ENCODE measurements around the gene STYXL2.

Gene STYXL2

GRCh38 chr1:167111868-167112709, 18.2 kb downstream of the STYXL2 start:
- H3K4me1 ChIP-seq (ENCODE audit: insufficient read depth, low read length), result no peaks in the 10 kb centered on the region
- no peak overlapping the region for H3K27ac ChIP-seq (ENCODE audit: low read depth, low read length)
- no peaks in the 10 kb centered on the region for H3K27me3 ChIP-seq (ENCODE audit: control insufficient read depth in 1 of 2, insufficient read depth in 2 of 2, low read length in 2 of 2)
- no peaks in the 10 kb centered on the region for H3K36me3 ChIP-seq (ENCODE audit: insufficient read depth, low read length)
- no peaks in the 10 kb centered on the region for H3K9me3 ChIP-seq (ENCODE audit: low read length)
- no peak overlapping the region for H3K4me3 ChIP-seq (ENCODE audit: low read depth in 1 of 2, low read length in 2 of 2)
- no peak overlapping the region for H3K9ac ChIP-seq (ENCODE audit: low read length)

DNA sequence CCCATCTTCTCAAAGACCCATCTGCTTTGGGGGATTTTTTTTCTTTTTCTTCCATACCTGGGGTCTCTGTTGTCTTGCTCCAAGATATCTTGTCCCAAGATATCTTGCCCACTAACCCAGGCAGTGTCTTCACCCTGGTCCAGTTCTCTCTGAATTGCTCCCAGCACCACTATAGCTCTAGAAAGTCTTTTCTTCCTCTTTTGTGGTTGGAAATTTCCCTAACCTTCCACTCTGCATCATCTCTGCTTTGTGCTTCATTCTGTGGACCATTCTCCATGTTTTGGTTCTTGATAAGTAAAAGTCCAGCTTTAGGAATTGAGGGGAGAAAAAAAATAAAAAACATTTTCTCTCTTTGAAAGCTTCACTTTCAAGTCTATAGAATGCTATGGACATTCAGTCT, 20.9 kb downstream of the STYXL2 start:
- peaks cover 0 to 6% of the 10 kb centered on the region in 2 donors for H3K27me3 ChIP-seq (ENCODE audit: control insufficient read depth in 1 of 2, insufficient read depth in 2 of 2, low read length in 2 of 2)
- no peaks in the 10 kb centered on the region for H3K9me3 ChIP-seq (ENCODE audit: low read length)
- H3K4me3 ChIP-seq (ENCODE audit: low read depth in 1 of 2, low read length in 2 of 2), result no peak overlapping the region
- no peaks in the 10 kb centered on the region for H3K4me1 ChIP-seq (ENCODE audit: insufficient read depth, low read length)
- no peak overlapping the region for H3K27ac ChIP-seq (ENCODE audit: low read depth, low read length)
- H3K9ac ChIP-seq (ENCODE audit: low read length), result no peak overlapping the region
- H3K36me3 ChIP-seq (ENCODE audit: insufficient read depth, low read length), result no peaks in the 10 kb centered on the region

DNA sequence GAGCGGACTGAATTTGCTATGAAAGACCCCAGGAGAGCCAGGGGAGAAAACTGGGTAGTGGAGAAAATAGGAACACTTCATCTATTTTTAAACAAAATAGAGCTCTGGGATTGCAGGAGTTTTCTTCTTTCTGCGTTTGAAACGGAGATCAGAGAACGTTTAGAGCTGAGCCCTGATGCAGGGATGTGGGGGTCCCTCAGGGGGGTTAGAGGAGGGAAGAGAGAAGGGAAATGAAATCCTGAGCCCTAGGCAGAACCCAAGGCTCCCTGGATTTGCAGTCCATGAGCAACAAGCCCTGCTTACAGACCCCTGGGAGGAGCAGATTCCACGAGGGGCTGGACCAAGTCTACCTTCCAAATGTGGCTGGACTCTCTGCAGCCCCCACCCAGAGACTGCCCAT, 21.8 kb downstream of the STYXL2 start:
- H3K9me3 ChIP-seq (ENCODE audit: low read length), result no peaks in the 10 kb centered on the region
- H3K27ac ChIP-seq (ENCODE audit: low read depth, low read length), result no peak overlapping the region
- H3K36me3 ChIP-seq (ENCODE audit: insufficient read depth, low read length), result no peaks in the 10 kb centered on the region
- no peak overlapping the region for H3K4me3 ChIP-seq (ENCODE audit: low read depth in 1 of 2, low read length in 2 of 2)
- peaks cover 0 to 6% of the 10 kb centered on the region in 2 donors for H3K27me3 ChIP-seq (ENCODE audit: control insufficient read depth in 1 of 2, insufficient read depth in 2 of 2, low read length in 2 of 2)
- no peaks in the 10 kb centered on the region for H3K4me1 ChIP-seq (ENCODE audit: insufficient read depth, low read length)
- H3K9ac ChIP-seq (ENCODE audit: low read length), result no peak overlapping the region

DNA sequence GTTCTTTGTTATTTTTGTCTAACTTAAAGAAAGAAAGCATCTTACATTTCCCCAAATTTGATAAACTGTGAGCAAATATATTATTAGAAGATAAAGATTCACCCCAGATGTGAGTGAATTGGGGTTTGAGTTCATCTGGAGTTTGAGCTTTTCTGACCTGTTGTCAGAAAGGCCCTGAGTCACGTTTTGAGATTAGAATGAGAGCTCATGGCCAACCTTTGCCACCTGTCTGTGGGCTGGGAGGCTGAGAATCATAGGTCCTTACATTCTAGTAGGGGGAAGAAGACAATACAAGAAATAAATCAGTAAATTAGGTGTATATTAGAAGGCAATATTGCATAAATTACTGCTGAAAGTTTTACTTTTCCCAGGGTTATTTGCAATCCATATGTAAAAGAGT, 22.3 kb downstream of the STYXL2 start:
- H3K27me3 ChIP-seq (ENCODE audit: control insufficient read depth in 1 of 2, insufficient read depth in 2 of 2, low read length in 2 of 2), result peaks cover 0 to 6% of the 10 kb centered on the region in 2 donors
- no peak overlapping the region for H3K27ac ChIP-seq (ENCODE audit: low read depth, low read length)
- no peaks in the 10 kb centered on the region for H3K9me3 ChIP-seq (ENCODE audit: low read length)
- H3K4me3 ChIP-seq (ENCODE audit: low read depth in 1 of 2, low read length in 2 of 2), result no peak overlapping the region
- H3K36me3 ChIP-seq (ENCODE audit: insufficient read depth, low read length), result no peaks in the 10 kb centered on the region
- no peak overlapping the region for H3K9ac ChIP-seq (ENCODE audit: low read length)
- no peaks in the 10 kb centered on the region for H3K4me1 ChIP-seq (ENCODE audit: insufficient read depth, low read length)

GRCh38 chr1:167117225-167117624, 23.4 kb downstream of the STYXL2 start:
- Histone ChIP-seq H3K4me1 (ENCODE audit: insufficient read depth, low read length) (no peaks in the 10 kb centered on the region), H3K9ac (ENCODE audit: low read length) (no peak overlapping the region), H3K27me3 (ENCODE audit: control insufficient read depth in 1 of 2, insufficient read depth in 2 of 2, low read length in 2 of 2) (peaks cover 0 to 6% of the 10 kb centered on the region in 2 donors), H3K4me3 (ENCODE audit: low read depth in 1 of 2, low read length in 2 of 2) (no peak overlapping the region), H3K9me3 (ENCODE audit: low read length) (no peaks in the 10 kb centered on the region), H3K27ac (ENCODE audit: low read depth, low read length) (no peak overlapping the region), H3K36me3 (ENCODE audit: insufficient read depth, low read length) (no peaks in the 10 kb centered on the region)

DNA sequence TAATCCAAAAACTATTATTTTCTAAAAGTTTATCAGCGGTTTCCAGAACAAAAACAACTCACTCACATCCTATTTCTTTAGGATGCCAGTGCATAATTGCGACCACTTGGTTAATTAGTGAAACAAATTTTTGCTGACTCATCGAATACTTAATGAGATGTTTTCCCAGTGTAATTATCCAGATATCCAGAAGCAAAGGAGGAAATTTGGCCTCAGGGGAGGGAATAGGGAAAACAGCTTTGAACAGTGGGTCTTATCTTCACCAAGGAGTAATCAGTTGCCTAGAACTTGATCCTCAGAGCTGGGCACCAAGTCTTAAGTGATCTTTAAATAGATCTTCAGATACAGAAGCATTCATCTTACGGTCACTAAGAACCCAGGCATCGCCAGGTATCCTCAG, 24.3 kb downstream of the STYXL2 start:
- Histone ChIP-seq H3K9ac (ENCODE audit: low read length) (no peak overlapping the region), H3K27me3 (ENCODE audit: control insufficient read depth in 1 of 2, insufficient read depth in 2 of 2, low read length in 2 of 2) (peaks cover 0 to 6% of the 10 kb centered on the region in 2 donors), H3K27ac (ENCODE audit: low read depth, low read length) (no peak overlapping the region), H3K4me3 (ENCODE audit: low read depth in 1 of 2, low read length in 2 of 2) (no peak overlapping the region), H3K9me3 (ENCODE audit: low read length) (no peaks in the 10 kb centered on the region), H3K36me3 (ENCODE audit: insufficient read depth, low read length) (no peaks in the 10 kb centered on the region), H3K4me1 (ENCODE audit: insufficient read depth, low read length) (no peaks in the 10 kb centered on the region)

- H3K9me3 ChIP-seq (ENCODE audit: low read length), result no peaks in the 10 kb centered on the region
- no peaks in the 10 kb centered on the region for H3K36me3 ChIP-seq (ENCODE audit: insufficient read depth, low read length)
- no peak overlapping the region for H3K27ac ChIP-seq (ENCODE audit: low read depth, low read length)
- no peak overlapping the region for H3K4me3 ChIP-seq (ENCODE audit: low read depth in 1 of 2, low read length in 2 of 2)
- H3K9ac ChIP-seq (ENCODE audit: low read length), result no peak overlapping the region
- no peaks in the 10 kb centered on the region for H3K4me1 ChIP-seq (ENCODE audit: insufficient read depth, low read length)
- peaks cover 0 to 6% of the 10 kb centered on the region in 2 donors for H3K27me3 ChIP-seq (ENCODE audit: control insufficient read depth in 1 of 2, insufficient read depth in 2 of 2, low read length in 2 of 2)
These were observed 25.8 kb downstream of the STYXL2 start for GRCh38 chr1:167119696-167120095.

DNA sequence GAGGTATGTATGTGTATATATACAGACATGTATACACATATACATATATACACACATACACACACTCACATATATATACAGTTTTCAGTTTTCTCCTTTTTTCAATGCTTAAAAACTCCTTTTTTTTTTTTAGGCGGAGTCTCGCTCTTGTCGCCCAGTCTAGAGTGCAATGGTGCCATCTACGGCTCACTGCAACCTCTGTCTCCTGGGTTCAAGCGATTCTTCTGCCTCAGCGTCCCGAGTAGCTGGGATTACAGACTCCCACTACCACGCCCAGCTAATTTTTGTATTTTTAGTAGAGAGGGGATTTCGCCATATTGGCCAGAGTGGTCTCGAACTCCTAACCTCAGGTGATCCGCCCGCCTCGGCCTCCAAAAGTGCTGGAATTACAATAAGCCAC, 27.0 kb downstream of the STYXL2 start:
- peak overlapping the region; percentile 24 to 44 for H3K4me3 ChIP-seq (ENCODE audit: low read depth in 1 of 2, low read length in 2 of 2)
- no peaks in the 10 kb centered on the region for H3K9me3 ChIP-seq (ENCODE audit: low read length)
- no peaks in the 10 kb centered on the region for H3K36me3 ChIP-seq (ENCODE audit: insufficient read depth, low read length)
- no peak overlapping the region for H3K27ac ChIP-seq (ENCODE audit: low read depth, low read length)
- H3K9ac ChIP-seq (ENCODE audit: low read length), result no peak overlapping the region
- peaks cover 0 to 6% of the 10 kb centered on the region in 2 donors for H3K27me3 ChIP-seq (ENCODE audit: control insufficient read depth in 1 of 2, insufficient read depth in 2 of 2, low read length in 2 of 2)
- no peaks in the 10 kb centered on the region for H3K4me1 ChIP-seq (ENCODE audit: insufficient read depth, low read length)

- Histone ChIP-seq H3K36me3 (ENCODE audit: insufficient read depth, low read length) (no peaks in the 10 kb centered on the region), H3K27ac (ENCODE audit: low read depth, low read length) (peak overlapping the region; percentile 7), H3K9ac (ENCODE audit: low read length) (no peak overlapping the region), H3K4me3 (ENCODE audit: low read depth in 1 of 2, low read length in 2 of 2) (peak overlapping the region; percentile 24 to 44), H3K27me3 (ENCODE audit: control insufficient read depth in 1 of 2, insufficient read depth in 2 of 2, low read length in 2 of 2) (peaks cover 0 to 6% of the 10 kb centered on the region in 2 donors), H3K9me3 (ENCODE audit: low read length) (no peaks in the 10 kb centered on the region), H3K4me1 (ENCODE audit: insufficient read depth, low read length) (no peaks in the 10 kb centered on the region)
These were observed 27.7 kb downstream of the STYXL2 start for GRCh38 chr1:167121375-167122120.

DNA sequence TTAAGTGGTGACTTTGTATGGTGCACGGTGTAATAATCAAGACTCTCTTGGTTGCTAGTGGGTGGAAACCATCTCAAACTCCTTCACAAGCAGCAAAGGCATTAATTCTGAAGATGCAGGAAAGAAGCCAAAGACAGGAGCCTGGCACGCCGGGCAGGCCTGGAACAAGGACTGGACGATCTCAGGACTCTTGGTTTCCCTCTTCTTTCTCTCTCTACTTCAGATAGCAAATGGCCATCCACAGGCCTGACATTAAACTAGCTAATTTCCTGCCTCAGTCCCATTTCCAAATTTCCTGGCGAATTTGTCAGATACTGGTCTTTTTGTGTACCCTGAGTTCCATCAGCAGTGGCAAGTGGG, 28.2 kb downstream of the STYXL2 start:
- H3K4me3 ChIP-seq (ENCODE audit: low read depth in 1 of 2, low read length in 2 of 2), result no peak overlapping the region
- peaks cover 0 to 6% of the 10 kb centered on the region in 2 donors for H3K27me3 ChIP-seq (ENCODE audit: control insufficient read depth in 1 of 2, insufficient read depth in 2 of 2, low read length in 2 of 2)
- H3K36me3 ChIP-seq (ENCODE audit: insufficient read depth, low read length), result no peaks in the 10 kb centered on the region
- H3K9ac ChIP-seq (ENCODE audit: low read length), result no peak overlapping the region
- H3K9me3 ChIP-seq (ENCODE audit: low read length), result no peaks in the 10 kb centered on the region
- no peak overlapping the region for H3K27ac ChIP-seq (ENCODE audit: low read depth, low read length)
- no peaks in the 10 kb centered on the region for H3K4me1 ChIP-seq (ENCODE audit: insufficient read depth, low read length)

DNA sequence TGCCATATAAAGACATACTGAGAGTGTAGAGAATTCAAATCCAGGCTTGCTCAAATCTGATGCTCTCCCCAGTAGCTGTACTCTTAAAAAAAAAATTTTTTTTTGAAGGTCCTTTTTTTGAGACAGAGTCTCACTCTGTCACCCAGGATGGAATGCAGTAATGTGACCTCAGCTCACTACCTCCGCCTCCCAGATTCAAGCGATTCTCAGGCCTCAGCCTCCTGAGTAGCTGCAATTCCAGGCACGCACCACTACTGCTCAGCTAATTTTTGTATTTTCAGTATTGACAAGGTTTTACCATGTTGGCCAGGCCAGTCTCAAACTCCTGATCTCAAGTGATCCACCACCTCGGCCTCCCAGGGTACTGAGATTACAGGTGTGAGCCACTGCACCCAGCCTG, 28.7 kb downstream of the STYXL2 start:
- Histone ChIP-seq H3K4me1 (ENCODE audit: insufficient read depth, low read length) (no peaks in the 10 kb centered on the region), H3K9ac (ENCODE audit: low read length) (no peak overlapping the region), H3K27ac (ENCODE audit: low read depth, low read length) (no peak overlapping the region), H3K27me3 (ENCODE audit: control insufficient read depth in 1 of 2, insufficient read depth in 2 of 2, low read length in 2 of 2) (peaks cover 0 to 6% of the 10 kb centered on the region in 2 donors), H3K9me3 (ENCODE audit: low read length) (no peaks in the 10 kb centered on the region), H3K36me3 (ENCODE audit: insufficient read depth, low read length) (no peaks in the 10 kb centered on the region), H3K4me3 (ENCODE audit: low read depth in 1 of 2, low read length in 2 of 2) (no peak overlapping the region)

All from muscle layer of colon (tissue), 2 donors.